ENCODE data around the gene PRDM7.
"Not testable (repeated sequence)": the region's sequence is repeated elsewhere in the genome, so short reads cannot be mapped to it uniquely, and the experiment has no call there.

Gene PRDM7

GRCh38 chr16:90092781-90093180 is 15.7 kb upstream of the PRDM7 start:
- not testable (repeated sequence) for H3K4me3 Mint-ChIP-seq; DNase-seq; H3K4me1 Mint-ChIP-seq (ENCODE audit: low read depth); H3K9me3 Mint-ChIP-seq; H3K27me3 Mint-ChIP-seq; H3K36me3 Mint-ChIP-seq (ENCODE audit: low read depth); H3K27ac Mint-ChIP-seq

- no peak for DNase-seq
- no peak overlapping the region for H3K4me3 Mint-ChIP-seq
- peaks cover 19% of the 10 kb centered on the region for H3K4me1 Mint-ChIP-seq (ENCODE audit: low read depth)
- H3K27me3 Mint-ChIP-seq, result peaks cover 4% of the 10 kb centered on the region
- H3K36me3 Mint-ChIP-seq (ENCODE audit: low read depth), result no peaks in the 10 kb centered on the region
- no peak overlapping the region for H3K27ac Mint-ChIP-seq
- no peaks in the 10 kb centered on the region for H3K9me3 Mint-ChIP-seq
These were observed 7.3 kb upstream of the PRDM7 start for GRCh38 chr16:90084215-90084950.

GRCh38 chr16:90083139-90083538 is 6.0 kb upstream of the PRDM7 start:
- Mint-ChIP-seq H3K4me3 (peak overlapping the region; percentile 83), H3K36me3 (ENCODE audit: low read depth) (no peaks in the 10 kb centered on the region), H3K27me3 (peaks cover 3% of the 10 kb centered on the region), H3K27ac (peak overlapping the region; percentile 88), H3K9me3 (no peaks in the 10 kb centered on the region), H3K4me1 (ENCODE audit: low read depth) (peaks cover 25% of the 10 kb centered on the region)
- DNase-seq, result no peak

- Mint-ChIP-seq H3K4me3 (peak overlapping the region; percentile 83), H3K36me3 (ENCODE audit: low read depth) (no peaks in the 10 kb centered on the region), H3K4me1 (ENCODE audit: low read depth) (peaks cover 39% of the 10 kb centered on the region), H3K27me3 (peaks cover 2% of the 10 kb centered on the region), H3K9me3 (no peaks in the 10 kb centered on the region), H3K27ac (no peak overlapping the region)
- no peak for DNase-seq
These were observed 4.5 kb upstream of the PRDM7 start for GRCh38 chr16:90081606-90081970.

GRCh38 chr16:90078579-90078895 is 1.4 kb upstream of the PRDM7 start:
- no peak overlapping the region for H3K27ac Mint-ChIP-seq
- no peak for DNase-seq
- peaks cover 40% of the 10 kb centered on the region for H3K4me1 Mint-ChIP-seq (ENCODE audit: low read depth)
- H3K36me3 Mint-ChIP-seq (ENCODE audit: low read depth), result no peaks in the 10 kb centered on the region
- H3K9me3 Mint-ChIP-seq, result no peaks in the 10 kb centered on the region
- no peak overlapping the region for H3K4me3 Mint-ChIP-seq
- peaks cover 16% of the 10 kb centered on the region for H3K27me3 Mint-ChIP-seq

GRCh38 chr16:90077757-90078578 is 837 bp upstream of the PRDM7 start:
- DNase-seq, result no peak
- Mint-ChIP-seq H3K9me3 (no peaks in the 10 kb centered on the region), H3K27me3 (peaks cover 16% of the 10 kb centered on the region), H3K4me1 (ENCODE audit: low read depth) (peaks cover 35% of the 10 kb centered on the region), H3K27ac (peak overlapping the region; percentile 86), H3K4me3 (peak overlapping the region; percentile 73), H3K36me3 (ENCODE audit: low read depth) (no peaks in the 10 kb centered on the region)

- H3K36me3 Mint-ChIP-seq (ENCODE audit: low read depth), result no peaks in the 10 kb centered on the region
- peaks cover 11% of the 10 kb centered on the region for H3K4me1 Mint-ChIP-seq (ENCODE audit: low read depth)
- no peak overlapping the region for H3K4me3 Mint-ChIP-seq
- H3K27ac Mint-ChIP-seq, result no peak overlapping the region
- H3K27me3 Mint-ChIP-seq, result peaks cover 19% of the 10 kb centered on the region
- H3K9me3 Mint-ChIP-seq, result no peaks in the 10 kb centered on the region
- no peak for DNase-seq
These were observed 4.6 kb downstream of the PRDM7 start for GRCh38 chr16:90072442-90073105.

GRCh38 chr16:90070440-90070839 is 6.7 kb downstream of the PRDM7 start:
- Mint-ChIP-seq H3K36me3 (ENCODE audit: low read depth) (no peaks in the 10 kb centered on the region), H3K27ac (no peak overlapping the region), H3K9me3 (no peaks in the 10 kb centered on the region), H3K4me3 (no peak overlapping the region), H3K27me3 (peaks cover 9% of the 10 kb centered on the region), H3K4me1 (ENCODE audit: low read depth) (no peaks in the 10 kb centered on the region)
- no peak for DNase-seq

- no peak overlapping the region for H3K27ac Mint-ChIP-seq
- H3K36me3 Mint-ChIP-seq (ENCODE audit: low read depth), result no peaks in the 10 kb centered on the region
- H3K4me3 Mint-ChIP-seq, result no peak overlapping the region
- peaks cover 8% of the 10 kb centered on the region for H3K27me3 Mint-ChIP-seq
- peaks cover 14% of the 10 kb centered on the region for H3K4me1 Mint-ChIP-seq (ENCODE audit: low read depth)
- no peak for DNase-seq
- H3K9me3 Mint-ChIP-seq, result no peaks in the 10 kb centered on the region
These were observed 15.7 kb downstream of the PRDM7 start for GRCh38 chr16:90061437-90061836.

GRCh38 chr16:90057738-90058173 is 19.4 kb downstream of the PRDM7 start:
- Mint-ChIP-seq H3K36me3 (ENCODE audit: low read depth) (no peaks in the 10 kb centered on the region), H3K4me1 (ENCODE audit: low read depth) (peaks cover 14% of the 10 kb centered on the region), H3K9me3 (peaks cover 20% of the 10 kb centered on the region), H3K27me3 (no peaks in the 10 kb centered on the region), H3K4me3 (no peak overlapping the region), H3K27ac (no peak overlapping the region)
- no peak for DNase-seq

GRCh38 chr16:90056521-90056920 is 20.6 kb downstream of the PRDM7 start:
- H3K4me1 Mint-ChIP-seq (ENCODE audit: low read depth), result peaks cover 14% of the 10 kb centered on the region
- not testable (repeated sequence) for H3K27me3 Mint-ChIP-seq; H3K36me3 Mint-ChIP-seq (ENCODE audit: low read depth); H3K27ac Mint-ChIP-seq; H3K4me3 Mint-ChIP-seq; DNase-seq
- H3K9me3 Mint-ChIP-seq, result peaks cover 20% of the 10 kb centered on the region

- Mint-ChIP-seq H3K36me3 (ENCODE audit: low read depth) (no peaks in the 10 kb centered on the region), H3K9me3 (peaks cover 20% of the 10 kb centered on the region), H3K27ac (no peak overlapping the region), H3K27me3 (no peaks in the 10 kb centered on the region), H3K4me1 (ENCODE audit: low read depth) (peaks cover 14% of the 10 kb centered on the region), H3K4me3 (no peak overlapping the region)
- no peak for DNase-seq
These were observed 21.8 kb downstream of the PRDM7 start for GRCh38 chr16:90055371-90055770.

GRCh38 chr16:90054554-90054953 is 22.6 kb downstream of the PRDM7 start:
- Mint-ChIP-seq H3K27me3 (no peaks in the 10 kb centered on the region), H3K4me3 (no peak overlapping the region), H3K36me3 (ENCODE audit: low read depth) (no peaks in the 10 kb centered on the region), H3K27ac (no peak overlapping the region), H3K4me1 (ENCODE audit: low read depth) (peaks cover 14% of the 10 kb centered on the region), H3K9me3 (peaks cover 20% of the 10 kb centered on the region)
- DNase-seq, result no peak

GRCh38 chr16:90053902-90054500 is 23.1 kb downstream of the PRDM7 start:
- Mint-ChIP-seq H3K36me3 (ENCODE audit: low read depth) (no peaks in the 10 kb centered on the region), H3K9me3 (peaks cover 20% of the 10 kb centered on the region), H3K4me3 (no peak overlapping the region)

More at GRCh38 chr16:90053902-90054500, 23.1 kb downstream of the PRDM7 start:
- H3K4me1 Mint-ChIP-seq (ENCODE audit: low read depth), result peaks cover 14% of the 10 kb centered on the region
- H3K27ac Mint-ChIP-seq, result no peak overlapping the region
- no peak for DNase-seq
- H3K27me3 Mint-ChIP-seq, result no peaks in the 10 kb centered on the region

Measured in activated T-cell treated with anti-CD3 and anti-CD28 coated beads, Interleukin-2, amount 50 U/mL, for 24 hours (primary cell).